Right lobe of liver (tissue), 6 donors: Measurements from ENCODE around the gene SLC16A9. TPM values are rescaled to one million over a fixed set of nuclear protein-coding genes. Genes with fewer than 3 reads are reported as not detected.

Experiments
- ATAC-seq, 4 donors: fragments of 200-7000 bp; cut with Tn5 transposase; one replicate each; pipeline ENCODE4 v1.9.1; 2020; ENCODE audit warnings: mild to moderate bottlenecking in 4 of 4, moderate library complexity in 4 of 4
- DNase-seq, 3 donors: peaks; one replicate each; pipeline ENCODE4 v3.0.0-alpha.2; 2020
- H3K27ac ChIP-seq, 3 donors: fragments of 200-600 bp; one replicate each; pipeline ENCODE4 v1.8.0; 2022
- H3K27me3 ChIP-seq, 2 donors: fragments of 200-600 bp; one replicate each; pipeline ENCODE4 v1.8.0; 2022
- H3K36me3 ChIP-seq, 4 donors: fragments of 200-600 bp; sonication (generic) in 1 of 4; one replicate each; pipeline versions ENCODE4 v1.5.1 to v1.8.0; 2017 to 2022; ENCODE audit warnings: control low read depth in 1 of 4
- H3K4me1 ChIP-seq, 4 donors: fragments of 200-600 bp; sonication (generic) in 1 of 4; one replicate each; pipeline versions ENCODE4 v1.5.1 to v1.8.0; 2017 to 2022; ENCODE audit warnings: control low read depth in 1 of 4
- H3K4me3 ChIP-seq, 3 donors: fragments of 200-600 bp; one replicate each; pipeline ENCODE4 v1.8.0; 2022
- H3K9me3 ChIP-seq, 4 donors: fragments of 200-600 bp; sonication (generic) in 1 of 4; one replicate each; pipeline versions ENCODE4 v1.5.1 to v1.8.0; 2017 to 2022; ENCODE audit warnings: control low read depth in 1 of 4
- POLR2A ChIP-seq: fragments of 450-650 bp; IDR thresholded peaks from one replicate; pipeline ENCODE4 v1.6.1; 2017; ENCODE audit warnings: antibody characterized with exemption, mild to moderate bottlenecking
- WGBS: methylation state at CpG from one replicate; pipeline ENCODE4 v1.1.6; 2018; ENCODE audit warnings: low coverage, low lambda C conversion rate; ENCODE audit not compliant: insufficient coverage; ENCODE audit errors: missing lambda C conversion rate; 5-methylcytosine and 5-hydroxymethylcytosine counted together
- intact Hi-C, 2 donors: fragments of 100-400 bp; cut with DNase I; formaldehyde crosslinking; loops; one replicate each; pipeline versions ENCODE4 v1.11.2 to v1.14.1; 2022
- total RNA-seq, 6 experiments: library from RNA; depleted of rRNA in 2 of 6; stranded (reverse); fragments of >200 nt in 2 of 6; fragmentation: NEBNext Ultra II Directional in 3 of 6; extraction: Animal tissue kit (Norgen Biotek cat#: 25700) in 3 of 6; gene quantifications; one replicate each; pipeline versions ENCODE4 v1.1.0 to v1.2.4, GENCODE V29; 2016 to 2023
- TF ChIP-seq, protein P1 (sequence below), 4 donors: fragments of 200-600 bp in 3 of 4; fragments of 450-650 bp in 1 of 4; IDR thresholded peaks; one replicate each; pipeline versions ENCODE4 v1.5.1 to v1.8.0; 2016 to 2022; ENCODE audit warnings: antibody characterized with exemption in 4 of 4, mild to moderate bottlenecking in 2 of 4
- donor health status: DM: no; HTN: yes; CAD: no.
- donor health status: DM: no; HTN: no; CAD: no.
- donor health status: DM: no; HTN: no; CAD: no.
- donor health status: DM: no; HTN: yes; CAD: no.
- donor health status: DM: no; HTN: yes; CAD: no.

The SLC16A9 gene
- total RNA-seq, 6 experiments from 2014 or later, result 0.42 to 1.2 (median 0.89) TPM; not detected in 2

DNA sequence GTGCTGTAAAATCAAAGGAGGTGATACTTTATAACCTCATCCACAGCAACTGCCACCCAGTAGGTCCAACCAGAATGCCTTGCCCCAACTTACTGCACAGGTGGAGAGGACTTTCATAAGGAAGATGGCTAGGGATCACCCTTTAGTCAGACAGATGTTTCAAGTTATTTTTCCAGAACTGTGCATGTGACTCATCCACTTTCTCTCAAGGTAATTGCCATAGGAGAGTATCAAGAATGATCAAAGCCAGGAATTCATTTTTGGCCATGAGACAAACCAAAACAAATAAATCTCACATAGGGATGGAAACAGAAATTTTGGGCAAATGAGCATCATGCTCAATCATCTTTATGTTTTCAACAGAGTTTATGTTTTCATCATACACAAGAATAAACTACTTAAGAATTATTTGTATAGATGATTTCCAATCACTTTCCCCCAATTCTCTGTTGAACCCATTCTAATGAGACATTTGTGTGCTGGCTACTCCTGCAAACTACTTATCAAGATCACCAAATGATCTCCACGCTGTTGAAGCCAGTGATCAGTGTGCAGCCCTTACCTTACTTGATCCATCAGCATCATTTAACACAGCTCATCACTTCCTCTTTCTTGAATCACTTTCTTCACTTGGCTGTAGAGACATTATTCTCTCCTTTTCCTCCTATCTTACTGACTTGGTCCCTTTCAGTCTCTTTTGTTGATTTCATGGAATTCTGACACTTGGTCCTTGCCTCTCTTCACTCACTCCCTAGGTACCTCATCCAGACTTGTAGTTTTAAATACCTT lies 74.0 kb downstream of the SLC16A9 start:
- H3K4me3 ChIP-seq, result no peak overlapping the region
- WGBS, result 30% methylated on average over 1 of the region's 1 CpG
- no peak overlapping the region for H3K27ac ChIP-seq
- intact Hi-C loops, result no loop called here
- DNase-seq (no peak), ATAC-seq (no peak)
- H3K36me3 ChIP-seq, result no peaks in the 10 kb centered on the region
- no peaks in the 10 kb centered on the region for H3K9me3 ChIP-seq
- no peaks in the 10 kb centered on the region for H3K27me3 ChIP-seq
- TF ChIP-seq, protein P1, sequence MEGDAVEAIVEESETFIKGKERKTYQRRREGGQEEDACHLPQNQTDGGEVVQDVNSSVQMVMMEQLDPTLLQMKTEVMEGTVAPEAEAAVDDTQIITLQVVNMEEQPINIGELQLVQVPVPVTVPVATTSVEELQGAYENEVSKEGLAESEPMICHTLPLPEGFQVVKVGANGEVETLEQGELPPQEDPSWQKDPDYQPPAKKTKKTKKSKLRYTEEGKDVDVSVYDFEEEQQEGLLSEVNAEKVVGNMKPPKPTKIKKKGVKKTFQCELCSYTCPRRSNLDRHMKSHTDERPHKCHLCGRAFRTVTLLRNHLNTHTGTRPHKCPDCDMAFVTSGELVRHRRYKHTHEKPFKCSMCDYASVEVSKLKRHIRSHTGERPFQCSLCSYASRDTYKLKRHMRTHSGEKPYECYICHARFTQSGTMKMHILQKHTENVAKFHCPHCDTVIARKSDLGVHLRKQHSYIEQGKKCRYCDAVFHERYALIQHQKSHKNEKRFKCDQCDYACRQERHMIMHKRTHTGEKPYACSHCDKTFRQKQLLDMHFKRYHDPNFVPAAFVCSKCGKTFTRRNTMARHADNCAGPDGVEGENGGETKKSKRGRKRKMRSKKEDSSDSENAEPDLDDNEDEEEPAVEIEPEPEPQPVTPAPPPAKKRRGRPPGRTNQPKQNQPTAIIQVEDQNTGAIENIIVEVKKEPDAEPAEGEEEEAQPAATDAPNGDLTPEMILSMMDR (IDR thresholded peaks at IDR 0.05), result no peak
- no peak for TF ChIP-seq POLR2A
- H3K4me1 ChIP-seq, result no peaks in the 10 kb centered on the region

DNA sequence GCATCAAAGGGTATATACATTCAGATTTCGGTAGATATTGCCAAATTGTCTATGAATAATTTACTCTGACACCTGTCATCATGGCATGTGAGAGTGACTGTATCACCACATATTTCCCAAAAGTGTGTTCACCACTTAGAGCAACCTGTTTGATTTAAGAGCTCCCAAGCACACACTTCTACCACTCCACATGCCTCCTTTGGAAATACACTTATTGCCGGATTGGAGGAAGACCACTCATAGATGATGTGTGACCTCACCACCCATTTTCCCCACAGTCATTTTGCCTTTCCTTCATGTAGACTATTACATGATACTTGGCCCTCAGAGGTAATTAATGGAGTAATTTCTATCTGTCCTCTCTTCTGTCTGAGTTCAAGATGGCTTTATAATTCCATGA lies 75.5 kb downstream of the SLC16A9 start:
- Histone ChIP-seq H3K27me3 (no peaks in the 10 kb centered on the region), H3K36me3 (no peaks in the 10 kb centered on the region), H3K4me1 (no peaks in the 10 kb centered on the region), H3K9me3 (no peaks in the 10 kb centered on the region), H3K4me3 (no peak overlapping the region), H3K27ac (no peak overlapping the region)
- no peak for TF ChIP-seq POLR2A
- TF ChIP-seq, protein P1 (IDR thresholded peaks at IDR 0.05), result no peak
- intact Hi-C loops, result no loop called here
- no peak for ATAC-seq
- no peak for DNase-seq
- WGBS, result 57% methylated on average over 2 of the region's 2 CpGs

DNA sequence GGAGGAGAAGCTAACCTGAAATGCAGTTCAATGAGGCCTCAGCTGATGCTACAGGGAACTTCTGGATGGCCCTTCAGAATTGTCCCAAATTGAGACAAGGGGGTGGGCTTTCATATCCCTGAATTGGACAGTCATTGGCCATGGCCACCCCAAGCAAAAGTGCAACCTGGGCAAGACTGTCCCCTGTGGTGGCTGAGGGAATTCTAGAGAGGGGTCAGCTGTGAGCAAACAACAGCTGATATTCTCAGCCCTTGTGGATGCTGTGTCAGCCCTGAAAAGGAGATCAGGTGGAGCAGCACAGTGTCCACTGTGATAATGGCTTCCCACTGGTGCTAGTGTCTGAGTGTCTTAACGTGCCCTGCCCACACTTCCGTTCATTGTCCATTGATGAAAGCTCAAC lies 76.6 kb downstream of the SLC16A9 start:
- 43% methylated on average over 1 of the region's 2 CpGs for WGBS
- no peak for TF ChIP-seq POLR2A
- TF ChIP-seq, protein P1 (IDR thresholded peaks at IDR 0.05), result no peak
- intact Hi-C loops, result no loop called here
- DNase-seq (no peak), ATAC-seq (no peak)
- no peaks in the 10 kb centered on the region for H3K4me1 ChIP-seq
- H3K36me3 ChIP-seq, result no peaks in the 10 kb centered on the region
- no peak overlapping the region for H3K4me3 ChIP-seq
- no peaks in the 10 kb centered on the region for H3K9me3 ChIP-seq
- H3K27ac ChIP-seq, result no peak overlapping the region
- H3K27me3 ChIP-seq, result no peaks in the 10 kb centered on the region

DNA sequence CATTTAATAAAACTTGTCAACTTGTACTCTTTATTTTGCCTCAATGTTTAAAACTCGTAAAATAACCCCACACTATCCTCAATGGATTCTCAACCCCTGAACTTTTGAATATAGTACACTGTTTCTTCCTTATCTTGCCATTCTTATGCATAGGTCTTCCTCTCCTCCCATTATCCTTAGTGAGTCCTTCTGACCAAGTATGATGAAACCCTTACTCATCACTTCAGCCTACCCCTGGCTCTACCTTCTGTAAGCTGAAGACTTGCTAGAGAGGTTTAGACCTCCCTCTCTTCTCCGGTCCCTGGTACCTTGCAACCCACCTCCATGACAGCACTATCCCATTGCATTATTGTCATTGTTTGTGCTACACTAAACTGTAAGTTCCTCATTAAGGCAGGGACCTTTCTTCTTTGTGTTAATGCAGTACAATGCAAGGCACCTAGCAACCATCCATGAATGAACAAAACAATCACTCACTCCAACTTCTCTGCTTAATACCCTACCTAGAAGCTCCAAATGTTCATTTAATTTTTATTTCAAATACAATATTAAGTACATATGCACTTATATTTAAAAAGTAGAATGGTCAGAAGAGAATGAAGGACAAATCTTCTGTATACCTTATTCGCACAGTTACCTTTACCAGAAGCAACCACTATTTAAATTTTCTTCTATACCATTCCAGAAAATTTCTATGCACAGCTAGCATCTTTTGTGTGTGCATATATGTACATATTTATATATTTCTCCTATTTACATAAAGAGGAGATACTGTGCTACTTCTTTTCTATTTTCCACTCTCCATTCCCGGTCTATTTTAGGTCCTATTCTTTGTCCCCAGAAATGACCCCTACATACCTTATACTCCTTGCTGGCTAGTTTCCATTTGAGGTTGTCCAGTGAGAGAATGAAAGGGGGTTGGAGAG lies 77.5 kb downstream of the SLC16A9 start:
- no peaks in the 10 kb centered on the region for H3K27me3 ChIP-seq
- H3K4me1 ChIP-seq, result no peaks in the 10 kb centered on the region
- DNase-seq, result no peak
- 84% methylated on average over 4 of the region's 4 CpGs for WGBS
- no peaks in the 10 kb centered on the region for H3K36me3 ChIP-seq
- ATAC-seq, result no peak
- no peak overlapping the region for H3K27ac ChIP-seq
- no peak overlapping the region for H3K4me3 ChIP-seq
- intact Hi-C loops, result no loop called here
- H3K9me3 ChIP-seq, result no peaks in the 10 kb centered on the region
- no peak for TF ChIP-seq POLR2A
- TF ChIP-seq, protein P1 (IDR thresholded peaks at IDR 0.05), result no peak
